ENCODE measurements around the gene LRRC1. TPM values are rescaled to one million over a fixed set of nuclear protein-coding genes. Genes with fewer than 3 reads are reported as not detected.

LRRC1 gene
- total and polyA plus RNA-seq, 2 experiments from 2014 or later, result 11.3 to 16.6 TPM

- 0 out of 2 replicates have a peak, but pooled peaks cover 3% of the 10 kb centered on the region for H3K9me2 ChIP-seq (ENCODE audit: insufficient read depth)
- H3K27me3 ChIP-seq (ENCODE audit: insufficient read depth), result no peaks in the 10 kb centered on the region
- DNase-seq (ENCODE audit: low spot score) (peak; percentile 41), ATAC-seq (peak; percentile 53)
- H3K36me3 ChIP-seq (ENCODE audit: insufficient read depth), result no peaks in the 10 kb centered on the region
- Mint-ChIP-seq H3K27me3 (ENCODE audit: insufficient read depth, low read depth, poor library complexity) (no peaks in the 10 kb centered on the region), H3K27ac (no peak overlapping the region; the same call in 1 of the 2 replicates), H3K36me3 (ENCODE audit: low read depth) (no peaks in the 10 kb centered on the region), H3K4me1 (peaks cover 24% of the 10 kb centered on the region), H3K4me3 (no peak overlapping the region), H3K9me3 (no peaks in the 10 kb centered on the region)
- H4K20me1 ChIP-seq (replicated peaks; ENCODE audit: insufficient read depth), result no peaks in the 10 kb centered on the region
- H3K4me1 ChIP-seq (ENCODE audit: insufficient read depth), result peaks cover 17% of the 10 kb centered on the region
- H3F3A ChIP-seq (replicated peaks; ENCODE audit: low read depth), result no peaks in the 10 kb centered on the region
- TF ChIP-seq ZNF331 (CRISPR knock-in tag; IDR thresholded peaks at IDR 0.05; ENCODE audit: low read depth) (no peak), EZH2 (IDR thresholded peaks at IDR 0.05; ENCODE audit: low read depth, unreplicated experiment) (no peak), STAT1 (IDR thresholded peaks at IDR 0.05; ENCODE audit: unreplicated experiment) (no peak), CREB1 (CRISPR knock-in tag; IDR thresholded peaks at IDR 0.05; ENCODE audit: low read depth) (no peak), ZNF462 (CRISPR knock-in tag; IDR thresholded peaks at IDR 0.05) (no peak), EZH2phosphoT487 (IDR thresholded peaks at IDR 0.05; ENCODE audit: unreplicated experiment) (no peak), REST (IDR thresholded peaks at IDR 0.05; ENCODE audit: unreplicated experiment) (no peak), NANOG (IDR thresholded peaks at IDR 0.05; ENCODE audit: borderline replicate concordance) (no peak), CTCF (conservative IDR thresholded peaks at IDR 0.05; ENCODE audit: low read depth in 2 of 2) (no peak), ETS1 (IDR thresholded peaks at IDR 0.05) (no peak), ZNF114 (CRISPR knock-in tag; IDR thresholded peaks at IDR 0.05) (no peak), JUNB (IDR thresholded peaks at IDR 0.05; ENCODE audit: unreplicated experiment) (no peak), POLR2AphosphoS5 (IDR thresholded peaks at IDR 0.05; ENCODE audit: low read depth) (no peak)
- peak overlapping the region; percentile 13; the same call in 1 of the 2 replicates for H3K27ac ChIP-seq (ENCODE audit: low read depth)
- no peak overlapping the region for H3K4me3 ChIP-seq
- H3K4me2 ChIP-seq, result peak overlapping the region; percentile 16; the same call in 1 of the 2 replicates
- peak overlapping the region; percentile 18; the same call in 1 of the 2 replicates for H2AFZ ChIP-seq
- H3K79me2 ChIP-seq (replicated peaks; ENCODE audit: insufficient read depth), result no peaks in the 10 kb centered on the region
Measured at GRCh38 chr6:53967415-53967814, 172.6 kb downstream of the LRRC1 start.
